Medulla oblongata (tissue), 1 donor: ENCODE measurements around the gene CALML6.
A peak's percentile ranks its signal among the peaks of the same experiment; 100 is the strongest.
"Not testable (repeated sequence)": the region's sequence is repeated elsewhere in the genome, so short reads cannot be mapped to it uniquely, and the experiment has no call there.

Experiments
- DNase-seq: peaks from one replicate; pipeline ENCODE4 v3.0.0-alpha.2; 2015; ENCODE audit errors: extremely low spot score

The CALML6 gene, protein sequence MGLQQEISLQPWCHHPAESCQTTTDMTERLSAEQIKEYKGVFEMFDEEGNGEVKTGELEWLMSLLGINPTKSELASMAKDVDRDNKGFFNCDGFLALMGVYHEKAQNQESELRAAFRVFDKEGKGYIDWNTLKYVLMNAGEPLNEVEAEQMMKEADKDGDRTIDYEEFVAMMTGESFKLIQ

DNA sequence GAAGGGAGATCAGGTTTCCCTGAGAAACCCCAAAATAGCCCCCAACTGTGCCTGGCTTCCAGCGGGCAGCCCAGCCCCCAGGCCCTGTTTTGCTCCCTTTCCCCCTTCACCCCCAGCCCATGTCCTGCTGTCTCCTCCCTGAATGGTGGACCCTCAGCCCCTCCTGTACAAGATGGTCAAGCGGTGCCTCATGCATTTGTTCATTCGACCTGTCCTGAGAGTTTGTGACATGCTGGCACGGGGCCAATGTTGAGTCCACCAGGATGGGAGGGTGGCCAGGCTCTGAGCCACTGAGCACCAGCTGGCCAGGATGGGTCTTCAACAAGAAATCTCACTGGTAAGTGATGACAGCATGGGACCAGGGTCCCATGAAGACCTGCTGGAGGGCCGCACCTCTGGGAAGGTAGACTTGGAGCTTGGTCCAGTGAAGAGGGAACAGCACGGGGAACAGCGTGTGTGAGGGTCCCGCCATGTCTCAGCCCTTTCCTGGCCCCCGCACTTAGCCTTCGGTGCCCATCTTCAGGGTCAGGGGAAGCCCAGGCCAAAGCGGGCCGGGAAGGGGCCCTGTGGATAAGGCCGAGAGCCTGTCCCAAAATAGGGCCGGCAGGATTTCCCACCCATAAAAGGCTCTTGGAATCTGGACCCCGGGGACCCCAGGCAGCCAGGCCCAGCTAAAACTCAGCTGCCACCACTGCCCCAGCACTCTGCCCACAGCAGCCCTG is at the start of gene CALML6:
Gene CALML6, plus strand, starts transcription at position 290 of the 722 bp plus-strand sequence. Its CDS starts 21 bp downstream, at position 311.
- DNase-seq: no peak

DNA sequence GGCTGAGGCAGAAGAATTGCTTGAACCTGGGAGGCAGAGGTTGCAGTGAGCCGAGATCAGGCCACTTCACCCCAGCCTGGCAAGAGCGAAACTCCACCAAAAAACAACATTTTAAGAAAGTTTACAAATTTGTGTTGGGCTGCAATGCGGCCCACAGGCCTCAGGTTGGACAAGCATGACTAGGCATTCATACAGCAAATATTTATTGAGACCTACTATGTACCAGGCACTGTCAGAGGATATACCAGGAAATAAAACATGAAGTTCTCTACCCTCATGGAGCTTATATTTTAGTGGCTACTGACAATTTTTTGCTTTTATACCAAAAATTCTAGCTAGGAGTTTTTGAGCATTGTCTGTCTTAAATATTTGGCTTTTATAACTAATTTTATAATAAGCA is 47.9 kb upstream of the CALML6 start:
- DNase-seq: no peak

DNA sequence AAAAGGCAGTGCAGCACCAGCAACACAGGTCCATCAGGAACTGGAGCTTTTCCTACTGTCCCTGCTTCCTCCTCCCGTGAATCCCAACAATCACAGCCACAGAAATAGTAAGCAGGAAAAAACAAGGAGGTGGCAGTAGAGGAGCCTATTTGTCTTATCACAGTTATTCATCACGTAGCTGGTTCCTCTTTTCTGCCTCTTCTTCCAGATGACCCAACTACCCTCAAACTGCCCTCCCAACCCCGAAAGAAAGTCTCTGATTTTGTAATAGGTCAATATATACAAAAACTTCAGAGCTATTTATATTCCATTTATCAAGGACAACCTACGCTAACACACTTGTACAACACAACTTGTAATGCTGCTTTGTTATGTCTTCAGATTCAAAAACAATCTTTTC is 45.6 kb upstream of the CALML6 start:
- DNase-seq: no peak

DNA sequence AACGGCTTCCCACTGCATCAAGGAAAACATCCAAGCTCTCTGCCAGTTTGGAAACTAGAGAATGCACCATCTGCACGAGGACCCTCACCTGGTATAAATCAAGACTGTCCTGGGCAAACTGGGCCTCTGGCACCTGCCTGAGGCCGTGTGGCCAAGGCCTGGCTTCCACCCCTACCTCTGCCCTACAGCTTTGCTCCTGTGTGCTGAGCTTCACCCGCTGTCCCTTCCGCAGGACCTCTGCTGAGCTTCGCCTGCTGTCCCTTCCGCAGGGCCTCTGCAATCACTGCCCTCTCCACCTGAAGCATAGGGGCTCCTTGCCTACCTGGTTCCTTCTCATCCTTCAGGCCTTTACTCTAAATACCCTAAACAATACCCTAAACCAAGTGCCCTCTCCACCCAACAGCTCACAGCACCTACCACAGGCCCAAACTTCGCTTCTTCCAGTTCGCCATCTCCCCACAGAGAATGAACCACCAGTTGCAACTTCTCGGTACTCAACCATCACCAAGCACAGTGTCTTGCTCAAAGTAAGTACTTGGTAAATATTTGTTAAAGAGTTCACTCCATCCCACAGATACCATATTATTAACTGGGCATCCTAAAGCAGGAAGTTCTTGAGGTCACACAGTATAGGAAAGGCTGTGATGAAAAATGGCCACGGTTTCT is 42.6 kb upstream of the CALML6 start:
- DNase-seq: no peak

DNA sequence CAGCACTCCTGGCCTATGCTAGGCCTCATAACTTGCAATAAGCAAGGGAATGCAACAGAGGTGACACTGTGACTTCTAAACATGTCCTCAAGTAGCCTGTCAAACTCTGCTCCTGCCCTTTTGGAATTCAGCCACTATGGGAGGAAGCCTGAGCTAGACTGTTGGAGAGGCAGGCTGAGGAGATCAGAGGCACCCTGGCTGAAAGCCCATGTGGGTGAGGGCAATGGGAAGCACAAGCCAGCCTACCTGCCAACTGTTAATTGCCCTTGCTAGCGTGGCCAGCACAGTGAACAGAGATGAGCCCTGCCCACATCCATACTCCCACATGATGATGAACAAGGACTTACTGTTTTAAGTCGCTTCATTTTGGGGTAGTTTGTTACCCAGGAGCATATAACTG is 41.9 kb upstream of the CALML6 start:
- peak; percentile 44 for DNase-seq

DNA sequence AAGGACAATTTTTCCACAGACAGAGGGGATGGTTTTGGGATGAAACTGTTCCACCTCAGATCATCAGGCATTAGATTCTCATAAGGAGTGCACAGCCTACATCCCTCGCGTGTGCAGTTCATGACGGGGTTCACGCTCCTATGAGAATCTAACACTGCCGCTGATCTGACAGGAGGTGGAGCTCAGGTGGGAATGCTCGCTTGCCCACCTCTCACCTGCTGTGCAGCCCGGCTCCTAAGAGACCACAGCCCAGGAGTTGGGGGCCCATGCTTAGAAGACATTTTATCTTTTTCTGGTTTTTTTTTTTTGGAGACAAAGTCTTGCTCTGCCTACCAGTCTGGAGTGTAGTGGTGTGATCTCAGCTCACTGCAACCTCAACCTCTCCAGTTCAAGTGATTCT is 40.2 kb upstream of the CALML6 start:
- no peak for DNase-seq

DNA sequence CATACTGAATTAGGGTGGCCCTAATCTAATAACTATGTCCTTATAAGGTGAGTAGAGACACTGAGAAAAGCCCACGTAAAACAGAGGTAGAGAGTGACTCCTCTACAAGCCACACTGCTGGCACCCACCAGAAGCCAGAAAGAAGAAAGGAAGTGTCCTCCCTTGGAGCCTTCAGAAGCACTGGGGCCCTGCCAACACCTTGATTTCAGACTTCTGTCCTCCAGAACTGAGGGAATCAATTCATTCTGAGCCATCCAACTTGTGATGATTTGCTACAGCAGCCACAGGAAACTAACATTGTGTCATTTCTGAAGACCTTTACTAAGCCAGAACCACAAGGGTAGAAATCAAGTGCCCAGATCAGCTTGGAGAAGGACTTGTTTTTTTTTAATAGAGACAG is 39.1 kb upstream of the CALML6 start:
- DNase-seq: no peak

DNA sequence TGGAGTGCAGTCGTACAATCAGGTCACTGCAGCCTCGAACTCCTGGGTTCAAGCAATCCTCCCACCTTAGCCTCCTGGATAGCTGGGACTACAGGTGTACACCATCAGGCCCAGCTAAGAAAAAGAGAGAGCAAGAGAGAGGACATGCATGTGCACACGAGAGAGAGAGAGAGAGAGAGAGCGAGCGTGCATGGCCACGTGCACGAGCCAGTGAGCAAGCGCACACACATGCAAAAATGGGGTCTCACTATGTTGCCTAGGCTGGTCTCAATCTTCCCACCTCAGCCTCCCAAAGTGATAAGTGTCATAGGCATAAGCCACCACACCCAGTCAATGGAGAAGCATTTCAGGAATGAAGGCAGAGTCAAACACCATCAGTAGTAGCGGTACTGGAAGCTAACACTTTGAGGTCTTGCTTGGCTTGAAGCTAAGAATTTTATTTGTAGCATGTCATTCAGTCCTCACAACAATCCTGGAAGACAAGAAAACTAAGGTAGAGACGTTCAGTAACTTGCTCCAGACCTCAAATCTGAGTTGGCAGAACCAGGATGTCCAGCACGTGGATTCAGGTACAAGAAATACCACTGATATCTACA is 38.6 kb upstream of the CALML6 start:
- DNase-seq: no peak

DNA sequence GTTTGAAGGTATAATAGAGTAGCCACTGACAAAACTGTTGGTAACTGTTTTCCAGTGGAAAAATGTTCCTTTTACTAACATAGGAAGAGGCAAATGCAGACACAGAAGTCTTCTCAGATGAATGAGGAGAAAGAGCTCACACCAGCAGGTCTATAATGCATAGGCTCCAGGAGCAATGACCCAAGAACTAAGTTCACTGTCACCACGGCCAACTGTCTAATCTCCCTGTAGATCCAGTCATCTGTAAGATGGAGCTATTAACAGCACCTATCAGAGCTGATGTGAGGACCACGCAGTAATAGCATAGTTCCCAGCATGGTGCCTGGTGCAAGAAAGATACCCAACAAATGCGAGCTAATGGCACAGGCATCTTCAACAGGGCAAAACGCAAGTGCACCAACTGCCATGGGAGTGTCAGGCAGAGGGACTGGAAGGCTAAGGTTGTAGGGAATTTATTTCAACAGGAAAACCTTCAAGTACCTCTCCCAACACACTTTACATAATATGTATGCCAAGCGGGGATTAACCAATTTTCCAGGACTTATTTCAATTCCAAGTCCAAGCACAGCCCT is 37.1 kb upstream of the CALML6 start:
- no peak for DNase-seq

DNA sequence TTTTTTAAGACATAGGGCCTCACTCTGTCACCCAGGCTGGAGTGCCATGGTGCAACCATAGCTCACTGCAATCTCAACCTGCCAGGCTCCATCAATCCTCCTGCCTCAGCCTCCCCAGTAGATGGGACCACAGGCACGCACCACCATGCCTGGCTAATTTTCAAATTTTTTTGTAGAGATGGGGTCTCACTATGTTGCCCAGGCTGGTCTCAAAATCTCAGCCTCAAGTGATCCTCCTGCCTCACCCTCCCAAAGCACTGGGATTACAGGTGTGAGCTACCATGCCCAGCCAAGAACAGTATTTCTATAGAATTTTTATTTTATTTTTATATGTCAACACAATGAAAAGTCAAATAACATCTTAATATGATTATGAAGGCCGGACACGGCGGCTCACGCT is 35.1 kb upstream of the CALML6 start:
- DNase-seq: no peak

DNA sequence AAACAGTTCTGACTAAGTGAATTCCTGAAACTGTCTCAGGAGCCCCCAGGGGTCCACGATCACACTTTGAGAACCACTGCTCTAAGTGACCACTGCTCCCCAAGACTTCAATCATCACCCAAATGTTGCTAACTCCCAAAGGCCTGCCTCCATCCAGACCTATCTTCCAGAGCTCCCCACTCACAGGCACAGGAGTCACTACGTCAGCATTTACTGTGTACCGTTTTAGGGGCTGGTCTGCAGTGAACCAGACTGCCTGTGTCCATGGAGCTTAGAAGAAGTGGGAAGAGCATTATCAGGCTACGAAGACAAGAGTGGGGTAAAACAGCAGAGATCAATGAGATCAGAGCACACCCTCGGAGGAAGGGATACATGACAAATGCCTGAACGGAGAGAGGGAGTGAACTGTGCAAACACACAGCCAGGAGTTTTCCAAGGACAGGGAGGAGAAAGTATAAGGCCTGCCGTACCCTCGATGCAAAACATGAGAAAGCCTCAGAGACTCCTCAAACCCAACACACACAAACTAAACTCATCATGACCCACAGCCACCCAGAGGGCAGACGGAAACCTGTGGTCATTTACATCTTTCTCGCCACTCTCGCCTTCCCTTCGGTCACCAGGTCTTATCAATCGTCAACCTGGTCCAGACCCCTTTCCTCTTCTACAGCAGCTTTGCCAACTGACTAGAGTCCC is 34.3 kb upstream of the CALML6 start:
- no peak for DNase-seq

DNA sequence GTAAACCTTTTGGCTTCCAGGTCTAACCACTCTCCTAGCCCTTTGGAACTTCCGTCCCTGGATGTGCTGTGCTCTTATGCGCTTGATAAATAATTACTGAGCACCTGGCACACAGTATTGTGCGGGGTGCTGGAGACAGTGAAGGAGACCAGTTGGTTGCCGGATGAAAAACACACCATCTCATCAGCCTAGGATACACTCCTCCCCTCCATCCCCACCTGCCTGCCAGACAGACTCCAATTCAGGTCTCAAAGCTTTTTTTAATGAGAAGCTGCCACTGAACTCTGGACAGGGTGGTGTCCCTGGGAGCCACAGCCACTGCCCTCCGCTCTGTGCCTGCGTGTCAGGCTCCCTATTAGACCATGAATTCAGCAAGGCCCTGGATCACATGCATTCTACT is 33.3 kb upstream of the CALML6 start:
- DNase-seq: no peak

DNA sequence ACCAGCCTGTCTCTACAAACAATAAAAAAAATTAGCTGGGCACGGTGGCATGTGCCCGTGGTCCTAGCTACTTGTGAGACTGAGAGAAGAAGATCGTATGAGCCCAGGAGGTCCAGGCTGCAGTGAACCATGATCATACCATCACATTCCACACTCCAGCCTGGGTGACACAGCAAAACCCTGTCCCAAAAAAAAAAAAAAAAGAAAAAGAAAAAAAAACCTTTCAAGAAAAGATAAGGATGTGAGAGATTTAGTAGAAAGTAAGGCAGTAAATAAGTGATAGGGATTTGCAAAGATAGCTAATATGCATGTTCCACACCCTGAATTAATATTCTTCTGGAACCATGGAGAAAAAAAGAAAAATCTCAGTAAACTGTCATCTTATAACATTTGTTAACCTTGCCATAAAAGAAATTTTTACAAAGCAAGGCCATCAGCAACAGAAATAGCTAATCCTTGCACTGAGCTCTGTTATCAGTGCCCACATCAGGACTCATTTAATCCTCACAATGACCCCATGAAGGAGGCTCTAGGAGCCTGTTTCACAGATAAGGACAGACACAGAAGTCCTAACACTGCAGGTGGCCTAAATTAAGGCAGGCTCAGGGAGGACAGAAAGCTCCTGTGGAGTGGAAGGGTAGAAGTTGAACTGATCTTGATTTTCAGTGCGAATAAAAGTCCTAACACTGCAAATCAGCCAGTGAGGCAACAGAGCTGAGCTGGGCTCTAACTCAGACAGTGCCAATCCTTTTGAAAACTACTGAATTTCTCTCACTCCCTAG is 31.8 kb upstream of the CALML6 start:
- no peak for DNase-seq

DNA sequence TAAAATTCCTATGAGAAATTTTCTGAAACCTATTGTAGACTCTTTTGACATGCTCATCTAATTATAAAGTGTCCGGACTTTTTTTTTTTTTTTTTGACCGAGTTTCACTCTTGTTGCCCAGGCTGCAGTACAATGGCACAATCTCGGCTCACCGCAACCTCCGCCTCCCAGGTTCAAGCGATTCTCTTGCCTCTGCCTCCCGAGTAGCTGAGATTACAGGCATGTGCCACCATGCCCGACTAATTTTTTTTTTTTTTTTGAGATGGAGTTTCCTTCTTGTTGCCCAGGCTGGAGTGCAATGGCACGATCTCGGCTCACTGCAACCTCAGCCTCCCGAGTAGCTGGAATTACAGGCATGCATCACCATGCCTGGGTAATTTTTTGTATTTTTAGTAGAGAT is 31.2 kb upstream of the CALML6 start:
- not testable (repeated sequence) for DNase-seq

DNA sequence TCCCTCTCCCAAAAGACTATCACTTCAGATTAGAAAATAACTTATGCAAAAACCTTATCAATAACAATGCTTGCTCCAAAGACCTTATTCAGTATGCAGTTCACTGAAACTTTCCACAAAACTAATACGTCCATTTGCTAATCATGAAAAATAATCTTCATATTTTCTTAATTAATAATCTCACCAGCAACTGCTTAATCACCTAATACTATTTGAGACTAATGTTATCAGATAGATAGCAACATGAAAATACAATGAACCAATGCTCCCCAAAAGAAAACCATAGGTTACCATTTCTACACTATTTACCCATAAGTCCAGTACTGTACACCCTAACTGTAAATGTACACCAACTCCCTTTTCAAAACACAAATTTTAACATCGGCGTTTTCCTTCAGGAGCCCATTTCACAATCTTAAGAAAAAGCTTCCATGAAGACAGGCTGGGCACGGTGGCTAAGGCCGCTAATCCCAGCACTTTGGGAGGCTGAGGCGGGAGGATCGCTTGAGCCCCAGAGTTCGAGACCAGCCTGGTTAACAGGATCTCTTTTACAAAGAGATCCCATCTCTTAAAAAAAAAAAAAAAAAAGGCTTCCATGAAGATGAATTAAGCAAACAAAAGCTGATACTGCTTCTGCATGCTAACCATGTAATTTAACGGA is 25.8 kb upstream of the CALML6 start:
- DNase-seq: no peak

DNA sequence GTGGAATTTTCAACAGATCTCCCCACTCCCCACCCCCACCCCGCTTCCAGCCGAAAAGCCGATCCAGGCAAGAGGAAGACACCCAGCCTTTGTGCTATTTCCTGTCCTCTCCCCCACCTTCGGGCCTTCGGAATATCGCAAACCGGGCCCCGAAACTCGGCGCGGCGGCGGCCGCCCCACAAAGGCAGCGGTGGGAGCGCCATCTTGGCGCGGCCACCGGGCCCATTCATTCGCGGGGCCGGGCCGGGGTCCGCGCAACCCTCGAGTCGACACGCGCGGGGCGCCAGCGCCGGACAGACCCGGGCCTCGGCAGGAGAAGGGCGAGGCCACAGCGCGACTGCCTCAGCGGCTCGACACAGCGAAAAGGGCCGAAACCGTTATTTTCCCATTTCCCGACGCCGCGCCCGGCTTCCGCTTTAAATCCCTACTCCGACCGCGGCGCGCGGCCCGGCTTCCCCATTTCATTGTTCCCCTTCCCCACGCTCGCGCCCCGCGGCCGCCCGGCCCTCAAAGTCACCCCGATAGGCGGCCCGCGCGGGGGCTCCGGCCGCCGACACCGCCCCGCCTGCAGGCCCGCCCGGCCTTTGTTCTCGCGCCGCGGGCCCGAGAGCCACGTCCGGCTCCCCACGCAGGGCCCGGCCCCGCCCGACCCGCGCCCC is 25.1 kb upstream of the CALML6 start:
- no peak for DNase-seq

DNA sequence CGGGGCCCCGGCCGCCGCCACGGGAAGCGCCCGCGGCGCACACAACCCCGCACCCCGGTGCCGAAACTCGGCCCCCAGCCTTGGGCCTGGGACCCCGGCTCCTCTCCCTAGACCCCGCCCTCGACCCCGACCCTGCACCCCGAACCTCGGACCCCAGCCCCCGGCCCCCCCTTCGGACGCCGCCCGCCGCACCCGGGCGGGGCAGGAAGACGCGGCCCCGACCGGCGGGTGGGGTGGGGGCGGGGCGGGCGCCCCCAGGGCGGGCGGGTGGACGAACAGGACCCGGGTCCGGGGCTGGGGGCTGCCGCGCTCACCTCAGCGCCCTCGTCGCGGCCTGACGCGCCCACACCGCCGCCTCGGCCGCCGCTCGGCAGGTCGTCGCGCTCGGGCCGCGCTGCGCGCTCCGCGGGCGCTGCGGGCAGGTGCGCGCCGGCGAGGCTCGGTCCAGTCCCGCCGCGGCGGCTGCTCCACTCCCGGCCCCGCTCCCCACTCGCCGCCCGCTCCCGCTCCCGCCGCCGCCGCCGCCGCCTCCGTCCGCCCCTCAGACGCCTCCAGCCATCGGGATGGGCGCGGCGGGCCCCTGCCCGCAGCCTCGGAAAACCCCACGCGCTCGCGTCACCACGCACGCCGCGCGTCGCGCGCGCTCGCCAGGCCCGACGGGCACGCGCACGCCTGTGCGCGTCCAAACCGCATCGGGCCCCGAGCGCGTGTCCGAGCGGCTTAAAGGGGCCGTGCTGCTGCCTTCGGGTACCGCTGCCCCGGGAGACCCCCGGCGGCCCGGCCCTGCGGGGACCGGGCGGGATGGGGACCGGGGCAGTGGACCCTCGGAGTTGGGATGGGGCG is 24.3 kb upstream of the CALML6 start, which contains the start of gene GNB1:
Gene GNB1, minus strand, starts transcription at position 582 of the 843 bp plus-strand sequence. CDS start 65,634 bp downstream, outside the sequence.
- DNase-seq: peak; percentile 91

DNA sequence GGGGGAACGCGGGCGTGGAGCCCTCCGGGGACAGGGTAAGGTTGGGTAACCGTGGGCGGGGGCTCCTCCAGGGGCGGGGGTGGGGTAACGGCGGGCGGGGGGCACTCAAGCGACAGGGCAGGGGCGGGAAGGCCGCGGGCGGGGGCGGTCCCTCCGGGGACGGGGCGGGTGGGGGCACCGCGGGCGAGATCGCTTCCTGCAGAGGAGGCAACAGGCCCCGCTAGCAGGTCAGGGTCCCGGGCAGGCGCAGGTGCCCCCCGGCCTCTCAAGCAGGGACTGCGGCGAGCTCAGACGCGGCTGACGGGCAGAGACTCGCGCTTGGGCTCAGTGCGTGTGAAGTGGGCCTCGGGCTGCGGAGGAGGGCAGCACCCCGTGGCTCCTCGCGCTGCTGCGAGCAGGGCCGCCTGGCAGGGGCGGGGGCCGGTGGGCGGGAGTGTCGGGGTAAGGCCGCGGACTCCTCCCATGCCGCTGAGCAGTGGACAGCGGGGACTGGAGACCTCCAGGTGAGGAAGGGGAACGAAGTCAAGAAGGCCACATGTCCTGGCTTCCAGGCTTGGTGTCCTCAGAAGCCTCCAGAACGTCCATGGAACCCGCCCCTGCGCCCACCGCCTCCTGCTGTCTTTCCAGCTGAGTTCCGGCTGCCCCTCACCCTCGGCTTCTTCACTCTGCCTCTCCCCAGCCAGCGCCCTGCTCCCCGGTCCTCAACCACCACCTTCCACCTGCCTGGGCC is 23.5 kb upstream of the CALML6 start:
- peak; percentile 42 for DNase-seq
